Measurements from ENCODE around the gene OVOL1. TPM values are rescaled to one million over a fixed set of nuclear protein-coding genes. Genes with fewer than 3 reads are reported as not detected.
A peak's percentile ranks its signal among the peaks of the same experiment; 100 is the strongest.

The OVOL1 gene
- polyA plus RNA-seq, 2 donors, result 38.2 to 49.9 TPM

DNA sequence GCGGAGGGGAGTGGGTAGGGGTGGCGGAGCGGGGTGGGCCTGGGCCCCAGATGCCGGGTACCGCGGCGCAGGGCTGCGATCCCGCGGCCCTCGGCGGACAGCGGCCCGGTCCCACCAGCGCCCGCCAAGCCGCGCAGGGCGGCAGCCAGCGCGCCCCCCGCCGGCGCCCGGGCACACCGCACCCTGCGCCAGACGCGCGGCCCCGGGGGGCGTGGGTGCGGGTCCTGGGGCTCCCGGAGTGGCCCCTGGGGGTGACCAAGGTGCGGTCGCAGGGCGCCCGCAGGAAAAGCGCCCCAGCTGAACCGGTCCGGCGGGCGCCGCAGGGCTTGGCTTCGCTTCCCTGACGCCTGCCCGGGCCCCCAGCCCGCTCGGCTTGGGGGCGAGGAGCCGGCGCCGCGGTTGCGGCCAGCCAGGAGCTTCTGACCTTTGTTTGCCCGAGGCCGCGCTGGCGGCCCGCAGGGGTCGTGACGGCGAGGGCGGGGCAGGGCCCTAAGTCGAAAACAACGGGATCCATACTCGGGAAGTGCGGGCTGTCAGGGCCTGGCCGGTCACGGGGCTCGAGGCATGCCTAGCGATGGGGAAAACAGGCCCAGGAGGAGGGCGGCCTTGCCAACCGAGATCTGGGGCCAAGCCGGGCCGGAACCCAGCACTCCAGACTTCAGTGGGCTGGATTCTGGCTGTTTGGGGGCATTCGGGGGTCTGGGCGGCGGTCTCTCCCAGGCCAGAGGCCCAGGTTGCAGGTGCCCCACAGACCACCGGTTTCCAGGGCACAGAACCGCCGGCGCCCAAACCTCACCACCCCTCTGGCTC, 5.5 kb upstream of the OVOL1 start:
- WGBS, 2 donors, result 10 to 11% methylated on average over 69 to 83 of the region's 83 CpGs
- Histone ChIP-seq H3K27me3 (ENCODE audit: control insufficient read depth in 1 of 2, insufficient read depth in 2 of 2, low read length in 2 of 2) (no peaks in the 10 kb centered on the region), H3K4me3 (ENCODE audit: low read depth in 1 of 2, low read length in 2 of 2) (peak overlapping the region; percentile 73 to 78), H3K9me3 (ENCODE audit: control insufficient read depth in 2 of 2, insufficient read depth in 1 of 2, low read depth in 1 of 2, low read length in 1 of 2) (no peaks in the 10 kb centered on the region), H3K36me3 (ENCODE audit: control insufficient read depth in 2 of 2, insufficient read depth in 2 of 2, low read length in 1 of 2) (peaks cover 0 to 18% of the 10 kb centered on the region in 2 donors), H3K4me1 (ENCODE audit: control insufficient read depth in 2 of 2, insufficient read depth in 2 of 2, low read length in 1 of 2) (peaks cover 19 to 37% of the 10 kb centered on the region in 2 donors), H3K27ac (ENCODE audit: low read depth in 2 of 2, low read length in 1 of 2) (peak overlapping the region; percentile 77 to 89)

DNA sequence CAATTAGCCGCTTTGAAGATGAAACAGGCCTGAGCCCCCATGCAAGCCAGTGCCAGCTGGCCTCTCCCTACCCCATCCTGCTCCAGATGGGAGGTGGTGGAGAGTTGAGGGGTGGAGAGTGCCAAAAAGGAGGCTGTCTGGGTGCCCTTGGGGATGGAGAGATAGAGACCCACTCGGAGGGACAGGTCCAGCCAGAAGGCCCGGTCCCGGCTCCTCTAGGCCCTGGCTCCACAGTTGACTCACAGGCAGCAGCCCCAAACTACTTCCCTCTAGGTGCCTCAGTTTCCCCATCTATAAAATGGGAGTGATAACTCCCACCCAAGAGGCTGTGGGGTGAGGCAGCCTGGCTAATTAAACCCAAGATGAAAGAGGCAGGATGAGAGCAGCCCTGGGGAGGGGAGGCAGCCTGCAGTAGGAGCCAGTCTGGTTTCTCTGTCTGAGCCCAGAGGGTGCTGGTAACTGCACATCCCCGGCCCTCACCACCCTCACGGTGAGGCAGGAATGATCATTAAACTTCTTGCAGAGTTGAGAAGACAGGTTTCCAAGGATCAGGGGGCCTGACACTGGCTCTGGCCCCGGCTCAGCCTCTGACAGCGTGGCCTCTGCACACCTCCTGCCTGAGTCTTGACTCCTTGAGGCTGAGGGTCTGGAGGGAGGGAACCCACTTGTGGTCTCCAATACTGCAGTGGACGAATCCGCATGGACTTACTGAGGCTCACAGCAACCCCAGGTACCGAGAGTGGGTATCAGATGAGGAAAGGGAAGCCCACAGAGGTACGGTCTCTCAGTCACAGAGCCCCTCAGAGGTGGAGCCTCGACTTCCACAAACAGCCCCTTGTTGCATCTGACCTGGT, 4.7 kb upstream of the OVOL1 start:
- WGBS, 2 donors, result 70 to 78% methylated on average over 13 of the region's 13 CpGs
- Histone ChIP-seq H3K27me3 (ENCODE audit: control insufficient read depth in 1 of 2, insufficient read depth in 2 of 2, low read length in 2 of 2) (no peaks in the 10 kb centered on the region), H3K27ac (ENCODE audit: low read depth in 2 of 2, low read length in 1 of 2) (peak overlapping the region; percentile 77 to 89), H3K4me1 (ENCODE audit: control insufficient read depth in 2 of 2, insufficient read depth in 2 of 2, low read length in 1 of 2) (peaks cover 19 to 37% of the 10 kb centered on the region in 2 donors), H3K4me3 (ENCODE audit: low read depth in 1 of 2, low read length in 2 of 2) (peak overlapping the region in 1 of 2 donors; percentile 78), H3K36me3 (ENCODE audit: control insufficient read depth in 2 of 2, insufficient read depth in 2 of 2, low read length in 1 of 2) (peaks cover 0 to 18% of the 10 kb centered on the region in 2 donors), H3K9me3 (ENCODE audit: control insufficient read depth in 2 of 2, insufficient read depth in 1 of 2, low read depth in 1 of 2, low read length in 1 of 2) (no peaks in the 10 kb centered on the region)

DNA sequence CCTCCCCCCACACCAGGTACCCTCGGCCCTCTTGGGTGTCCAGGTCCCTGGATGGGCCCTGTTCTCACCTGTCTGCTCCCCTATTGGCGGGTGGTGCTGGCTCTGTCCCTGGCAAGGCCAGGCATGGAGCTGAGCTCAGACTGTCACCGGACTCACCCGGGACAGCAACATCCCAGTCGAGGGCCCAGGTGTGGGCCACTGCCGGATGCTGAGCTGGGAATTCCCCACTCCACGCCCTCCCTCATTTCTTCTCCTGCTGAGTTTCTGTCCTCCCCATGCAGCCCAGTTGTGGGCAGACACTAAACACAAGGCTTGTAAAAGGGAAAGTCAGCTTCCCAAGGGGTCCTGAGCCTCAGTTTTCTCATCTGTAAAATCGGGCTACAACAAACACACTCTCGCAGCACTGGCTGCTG, 4.0 kb upstream of the OVOL1 start:
- H3K4me1 ChIP-seq (ENCODE audit: control insufficient read depth in 2 of 2, insufficient read depth in 2 of 2, low read length in 1 of 2), result peaks cover 23 to 37% of the 10 kb centered on the region in 2 donors
- H3K36me3 ChIP-seq (ENCODE audit: control insufficient read depth in 2 of 2, insufficient read depth in 2 of 2, low read length in 1 of 2), result peaks cover 0 to 16% of the 10 kb centered on the region in 2 donors
- no peak overlapping the region for H3K4me3 ChIP-seq (ENCODE audit: low read depth in 1 of 2, low read length in 2 of 2)
- H3K27ac ChIP-seq (ENCODE audit: low read depth in 2 of 2, low read length in 1 of 2), result peak overlapping the region in 1 of 2 donors; percentile 77
- WGBS, 2 donors, result 59 to 62% methylated on average over 9 of the region's 9 CpGs
- H3K27me3 ChIP-seq (ENCODE audit: control insufficient read depth in 1 of 2, insufficient read depth in 2 of 2, low read length in 2 of 2), result no peaks in the 10 kb centered on the region
- H3K9me3 ChIP-seq (ENCODE audit: control insufficient read depth in 2 of 2, insufficient read depth in 1 of 2, low read depth in 1 of 2, low read length in 1 of 2), result no peaks in the 10 kb centered on the region

- H3K9me3 ChIP-seq (ENCODE audit: control insufficient read depth in 2 of 2, insufficient read depth in 1 of 2, low read depth in 1 of 2, low read length in 1 of 2), result no peaks in the 10 kb centered on the region
- peaks cover 8 to 35% of the 10 kb centered on the region in 2 donors for H3K4me1 ChIP-seq (ENCODE audit: control insufficient read depth in 2 of 2, insufficient read depth in 2 of 2, low read length in 1 of 2)
- no peak overlapping the region for H3K27ac ChIP-seq (ENCODE audit: low read depth in 2 of 2, low read length in 1 of 2)
- peaks cover 0 to 3% of the 10 kb centered on the region in 2 donors for H3K36me3 ChIP-seq (ENCODE audit: control insufficient read depth in 2 of 2, insufficient read depth in 2 of 2, low read length in 1 of 2)
- H3K4me3 ChIP-seq (ENCODE audit: low read depth in 1 of 2, low read length in 2 of 2), result peak overlapping the region; percentile 33 to 87
- H3K27me3 ChIP-seq (ENCODE audit: control insufficient read depth in 1 of 2, insufficient read depth in 2 of 2, low read length in 2 of 2), result no peaks in the 10 kb centered on the region
- 79 to 83% methylated on average over 8 of the region's 8 CpGs for WGBS, 2 donors
Measured at GRCh38 chr11:65785319-65786007, 1.4 kb upstream of the OVOL1 start.

GRCh38 chr11:65786008-65786785, 666 bp upstream of the OVOL1 start:
- WGBS, 2 donors, result 14 to 22% methylated on average over 56 to 74 of the region's 74 CpGs

GRCh38 chr11:65787649-65788622, 1.1 kb downstream of the OVOL1 start:
- 3 to 4% methylated on average over 57 to 64 of the region's 64 CpGs for WGBS, 2 donors
- no peaks in the 10 kb centered on the region for H3K27me3 ChIP-seq (ENCODE audit: control insufficient read depth in 1 of 2, insufficient read depth in 2 of 2, low read length in 2 of 2)
- peak overlapping the region; percentile 82 to 91 for H3K27ac ChIP-seq (ENCODE audit: low read depth in 2 of 2, low read length in 1 of 2)
- H3K4me1 ChIP-seq (ENCODE audit: control insufficient read depth in 2 of 2, insufficient read depth in 2 of 2, low read length in 1 of 2), result peaks cover 8 to 39% of the 10 kb centered on the region in 2 donors
- peaks cover 0 to 3% of the 10 kb centered on the region in 2 donors for H3K36me3 ChIP-seq (ENCODE audit: control insufficient read depth in 2 of 2, insufficient read depth in 2 of 2, low read length in 1 of 2)
- no peaks in the 10 kb centered on the region for H3K9me3 ChIP-seq (ENCODE audit: control insufficient read depth in 2 of 2, insufficient read depth in 1 of 2, low read depth in 1 of 2, low read length in 1 of 2)
- H3K4me3 ChIP-seq (ENCODE audit: low read depth in 1 of 2, low read length in 2 of 2), result peak overlapping the region; percentile 79 to 87

More at GRCh38 chr11:65786008-65786785, 666 bp upstream of the OVOL1 start:
- Histone ChIP-seq H3K9me3 (ENCODE audit: control insufficient read depth in 2 of 2, insufficient read depth in 1 of 2, low read depth in 1 of 2, low read length in 1 of 2) (no peaks in the 10 kb centered on the region), H3K27ac (ENCODE audit: low read depth in 2 of 2, low read length in 1 of 2) (peak overlapping the region; percentile 76 to 82), H3K36me3 (ENCODE audit: control insufficient read depth in 2 of 2, insufficient read depth in 2 of 2, low read length in 1 of 2) (peaks cover 0 to 3% of the 10 kb centered on the region in 2 donors), H3K4me3 (ENCODE audit: low read depth in 1 of 2, low read length in 2 of 2) (peak overlapping the region; percentile 33 to 87), H3K4me1 (ENCODE audit: control insufficient read depth in 2 of 2, insufficient read depth in 2 of 2, low read length in 1 of 2) (peaks cover 8 to 40% of the 10 kb centered on the region in 2 donors), H3K27me3 (ENCODE audit: control insufficient read depth in 1 of 2, insufficient read depth in 2 of 2, low read length in 2 of 2) (no peaks in the 10 kb centered on the region)

GRCh38 chr11:65788821-65789220, 2.0 kb downstream of the OVOL1 start:
- Histone ChIP-seq H3K9me3 (ENCODE audit: control insufficient read depth in 2 of 2, insufficient read depth in 1 of 2, low read depth in 1 of 2, low read length in 1 of 2) (no peaks in the 10 kb centered on the region), H3K27ac (ENCODE audit: low read depth in 2 of 2, low read length in 1 of 2) (peak overlapping the region in 1 of 2 donors; percentile 91), H3K4me1 (ENCODE audit: control insufficient read depth in 2 of 2, insufficient read depth in 2 of 2, low read length in 1 of 2) (peaks cover 8 to 42% of the 10 kb centered on the region in 2 donors), H3K27me3 (ENCODE audit: control insufficient read depth in 1 of 2, insufficient read depth in 2 of 2, low read length in 2 of 2) (no peaks in the 10 kb centered on the region), H3K36me3 (ENCODE audit: control insufficient read depth in 2 of 2, insufficient read depth in 2 of 2, low read length in 1 of 2) (peaks cover 0 to 3% of the 10 kb centered on the region in 2 donors), H3K4me3 (ENCODE audit: low read depth in 1 of 2, low read length in 2 of 2) (peak overlapping the region; percentile 79 to 87)
- WGBS, 2 donors, result 68 to 79% methylated on average over 5 to 6 of the region's 6 CpGs

All from esophagus (tissue), 2 donors.